IMR-90 (cell line): ENCODE measurements around the gene KCNAB2.

Experiments used
- MAZ ChIP-seq: IDR thresholded peaks from 2 replicates; pipeline ENCODE4 v1.6.1; 2012; ENCODE audit warnings: low read depth, mild to moderate bottlenecking, low read length, improper control_type of control experiment, moderate library complexity, borderline replicate concordance
- NFE2L2 ChIP-seq: fragments of 150-350 bp; IDR thresholded peaks from 2 replicates; pipeline ENCODE4 v1.6.1; 2016; ENCODE audit warnings: low read depth, mild to moderate bottlenecking, low read length
- TF ChIP-seq, protein P1 (sequence below): conservative IDR thresholded peaks from 2 replicates; pipeline ENCODE4 v1.5.1; 2012; ENCODE audit warnings: mild to moderate bottlenecking, low read depth, low read length, improper control_type of control experiment

- TF ChIP-seq, protein P1, sequence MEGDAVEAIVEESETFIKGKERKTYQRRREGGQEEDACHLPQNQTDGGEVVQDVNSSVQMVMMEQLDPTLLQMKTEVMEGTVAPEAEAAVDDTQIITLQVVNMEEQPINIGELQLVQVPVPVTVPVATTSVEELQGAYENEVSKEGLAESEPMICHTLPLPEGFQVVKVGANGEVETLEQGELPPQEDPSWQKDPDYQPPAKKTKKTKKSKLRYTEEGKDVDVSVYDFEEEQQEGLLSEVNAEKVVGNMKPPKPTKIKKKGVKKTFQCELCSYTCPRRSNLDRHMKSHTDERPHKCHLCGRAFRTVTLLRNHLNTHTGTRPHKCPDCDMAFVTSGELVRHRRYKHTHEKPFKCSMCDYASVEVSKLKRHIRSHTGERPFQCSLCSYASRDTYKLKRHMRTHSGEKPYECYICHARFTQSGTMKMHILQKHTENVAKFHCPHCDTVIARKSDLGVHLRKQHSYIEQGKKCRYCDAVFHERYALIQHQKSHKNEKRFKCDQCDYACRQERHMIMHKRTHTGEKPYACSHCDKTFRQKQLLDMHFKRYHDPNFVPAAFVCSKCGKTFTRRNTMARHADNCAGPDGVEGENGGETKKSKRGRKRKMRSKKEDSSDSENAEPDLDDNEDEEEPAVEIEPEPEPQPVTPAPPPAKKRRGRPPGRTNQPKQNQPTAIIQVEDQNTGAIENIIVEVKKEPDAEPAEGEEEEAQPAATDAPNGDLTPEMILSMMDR: no peak
- TF ChIP-seq MAZ: no peak
- TF ChIP-seq NFE2L2: no peak
These were observed 15.0 kb upstream of the KCNAB2 start for GRCh38 chr1:6030547-6031261.
